GM18867 (cell line): ENCODE measurements around the gene SULF2.

Experiments used
- ATAC-seq: cut with Tn5 transposase; IDR thresholded peaks from one replicate; pipeline ENCODE4 v1.9.1; 2021; ENCODE audit warnings: mild to moderate bottlenecking, moderate library complexity; ENCODE audit not compliant: unreplicated experiment

The SULF2 gene

DNA sequence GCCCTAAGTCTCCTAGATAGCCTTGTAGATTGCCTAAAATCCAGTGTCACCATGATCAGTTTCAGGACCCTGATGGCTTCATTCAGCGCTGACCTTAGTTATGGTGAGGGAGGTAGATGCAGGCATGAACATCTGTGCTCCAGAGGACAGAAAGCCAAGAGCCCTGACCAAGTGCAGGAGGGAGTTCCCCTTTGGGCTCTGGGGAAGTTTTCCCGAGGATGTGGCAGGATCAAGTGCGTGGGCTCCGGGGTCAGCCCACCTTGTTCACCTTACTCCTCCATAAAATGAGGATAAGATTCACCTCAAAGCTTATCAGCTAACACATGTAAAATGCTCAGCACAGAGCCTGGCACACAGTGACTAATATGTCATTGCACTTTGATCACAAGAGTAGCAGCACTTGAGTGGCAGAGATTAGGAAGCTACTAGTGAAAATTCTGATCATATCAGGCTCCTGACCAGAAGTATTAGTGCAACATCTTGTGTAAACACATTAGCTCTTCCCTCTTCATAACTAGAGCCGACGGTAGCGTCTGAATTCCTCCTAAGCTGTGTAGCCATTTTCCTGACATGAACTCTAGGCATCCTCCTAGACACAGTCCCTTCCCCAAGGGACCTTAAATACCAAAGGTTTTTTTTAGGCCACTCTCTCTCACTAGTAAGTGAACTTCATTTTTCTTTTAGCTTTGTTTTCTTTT lies 125.2 kb downstream of the SULF2 start:
- no peak for ATAC-seq

DNA sequence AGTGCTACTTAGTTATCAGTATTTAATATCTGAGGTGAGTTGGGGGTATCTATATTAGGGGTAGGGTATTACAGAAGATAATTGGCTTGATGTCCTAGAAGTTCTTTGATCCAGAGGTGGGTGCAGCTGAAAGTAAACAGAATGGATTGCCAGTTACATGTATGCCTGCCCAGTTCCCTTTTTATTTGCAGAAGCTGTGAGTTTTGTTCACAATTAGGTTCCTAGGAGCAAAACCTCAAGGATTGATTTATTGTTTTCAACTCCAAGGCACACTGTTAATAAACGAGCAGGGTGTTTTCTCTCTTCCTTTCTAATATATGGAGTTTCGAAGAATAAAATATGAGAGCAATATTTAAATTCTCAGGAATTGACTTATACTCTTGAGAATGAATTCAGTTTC lies 129.0 kb downstream of the SULF2 start:
- no peak for ATAC-seq

DNA sequence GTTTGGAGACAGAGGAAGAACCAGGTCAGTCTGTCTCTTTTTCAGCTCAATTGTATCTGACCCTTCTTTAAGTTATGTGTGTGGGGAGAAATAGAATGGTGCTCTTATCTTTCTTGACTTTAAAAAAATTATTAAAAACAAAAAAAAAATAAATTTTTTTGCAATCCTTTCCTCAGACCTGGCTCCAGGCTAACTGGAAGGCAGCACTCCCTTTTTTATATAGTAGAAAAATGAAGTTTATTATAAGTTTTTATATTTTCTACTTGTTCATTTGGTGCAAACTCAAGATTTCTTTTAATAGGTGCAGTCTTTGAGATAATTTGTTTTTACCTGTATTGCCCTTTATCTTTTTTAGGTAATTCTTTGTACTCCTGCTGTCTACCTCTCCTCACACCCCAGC lies 129.6 kb downstream of the SULF2 start:
- no peak for ATAC-seq

DNA sequence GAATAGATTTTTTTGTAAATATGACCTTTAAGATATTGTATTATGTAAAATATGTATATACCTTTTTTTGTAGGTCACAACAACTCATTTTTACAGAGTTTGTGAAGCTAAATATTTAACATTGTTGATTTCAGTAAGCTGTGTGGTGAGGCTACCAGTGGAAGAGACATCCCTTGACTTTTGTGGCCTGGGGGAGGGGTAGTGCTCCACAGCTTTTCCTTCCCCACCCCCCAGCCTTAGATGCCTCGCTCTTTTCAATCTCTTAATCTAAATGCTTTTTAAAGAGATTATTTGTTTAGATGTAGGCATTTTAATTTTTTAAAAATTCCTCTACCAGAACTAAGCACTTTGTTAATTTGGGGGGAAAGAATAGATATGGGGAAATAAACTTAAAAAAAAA lies 130.9 kb downstream of the SULF2 start:
- ATAC-seq, result no peak

DNA sequence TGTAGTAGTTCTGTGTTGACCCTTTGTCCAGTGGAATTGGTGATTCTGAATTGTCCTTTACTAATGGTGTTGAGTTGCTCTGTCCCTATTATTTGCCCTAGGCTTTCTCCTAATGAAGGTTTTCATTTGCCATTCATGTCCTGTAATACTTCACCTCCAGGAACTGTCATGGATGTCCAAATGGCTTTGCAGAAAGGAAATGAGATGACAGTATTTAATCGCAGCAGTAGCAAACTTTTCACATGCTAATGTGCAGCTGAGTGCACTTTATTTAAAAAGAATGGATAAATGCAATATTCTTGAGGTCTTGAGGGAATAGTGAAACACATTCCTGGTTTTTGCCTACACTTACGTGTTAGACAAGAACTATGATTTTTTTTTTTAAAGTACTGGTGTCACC lies 131.4 kb downstream of the SULF2 start:
- no peak for ATAC-seq

DNA sequence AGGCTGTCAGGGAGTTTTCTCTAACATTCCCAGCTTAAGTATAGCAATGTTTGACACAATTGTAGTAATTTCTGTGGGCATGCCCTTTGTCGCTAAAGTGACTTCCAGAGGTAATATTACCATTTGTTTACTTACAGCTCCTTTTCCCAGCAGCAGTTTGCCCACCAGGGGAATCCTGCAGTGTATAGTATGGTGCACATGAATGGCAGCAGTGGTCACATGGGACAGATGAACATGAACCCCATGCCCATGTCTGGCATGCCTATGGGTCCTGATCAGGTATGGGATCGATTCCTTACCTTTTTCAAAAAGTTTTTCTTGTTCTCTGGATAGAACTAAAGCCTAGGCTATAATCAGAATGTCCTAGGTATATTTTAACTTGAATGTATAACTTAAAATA lies 132.5 kb downstream of the SULF2 start:
- no peak for ATAC-seq

DNA sequence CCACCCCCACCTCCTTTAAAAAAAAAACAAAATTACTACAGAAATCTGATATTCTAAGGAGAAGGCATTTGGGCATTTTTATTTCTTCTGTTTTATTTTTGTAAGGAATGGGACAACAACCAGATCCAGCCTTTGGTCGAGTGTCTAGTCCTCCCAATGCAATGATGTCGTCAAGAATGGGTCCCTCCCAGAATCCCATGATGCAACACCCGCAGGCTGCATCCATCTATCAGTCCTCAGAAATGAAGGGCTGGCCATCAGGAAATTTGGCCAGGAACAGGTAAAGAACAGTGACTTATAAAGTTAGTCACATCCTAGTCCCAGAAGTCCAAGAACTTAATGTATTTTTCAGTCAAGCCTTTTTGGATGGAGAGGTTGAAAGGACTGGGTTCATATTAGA lies 133.0 kb downstream of the SULF2 start:
- no peak for ATAC-seq

DNA sequence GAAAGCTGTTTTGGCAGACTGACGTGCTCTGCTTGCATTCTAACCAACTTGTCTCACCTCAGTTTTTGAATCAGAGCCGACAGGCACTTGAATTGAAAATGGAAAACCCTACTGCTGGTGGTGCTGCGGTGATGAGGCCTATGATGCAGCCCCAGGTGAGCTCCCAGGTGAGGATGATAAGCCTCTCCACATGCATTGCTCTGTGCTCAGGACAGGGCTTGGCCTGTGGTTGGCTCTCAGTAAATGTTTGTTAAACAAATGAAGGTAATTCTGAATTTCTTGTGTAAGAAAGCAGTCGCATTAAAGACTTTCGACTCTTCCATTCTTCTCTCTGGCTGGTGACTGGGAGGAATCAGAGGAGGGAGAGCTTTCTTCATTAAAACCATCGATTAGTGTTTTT lies 136.3 kb downstream of the SULF2 start:
- no peak for ATAC-seq

DNA sequence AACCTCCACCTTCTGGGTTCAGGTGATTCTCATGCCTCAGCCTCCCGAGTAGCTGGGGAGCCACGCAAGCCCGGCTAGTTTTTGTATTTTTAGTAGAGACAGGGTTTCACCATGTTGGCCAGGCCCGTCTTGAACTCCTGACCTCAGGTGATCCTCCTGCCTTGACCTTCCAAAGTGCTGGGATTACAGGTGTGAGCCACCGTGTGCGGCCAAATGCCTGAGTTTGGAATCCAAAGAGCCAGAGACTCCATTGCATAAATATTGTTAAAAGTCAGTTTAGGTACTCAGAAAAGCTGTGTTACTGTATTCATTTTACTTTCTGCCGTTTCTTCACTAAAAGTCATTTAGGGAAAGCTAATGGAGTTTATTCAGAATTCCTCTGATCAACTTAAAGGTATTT lies 137.3 kb downstream of the SULF2 start:
- ATAC-seq, result no peak

DNA sequence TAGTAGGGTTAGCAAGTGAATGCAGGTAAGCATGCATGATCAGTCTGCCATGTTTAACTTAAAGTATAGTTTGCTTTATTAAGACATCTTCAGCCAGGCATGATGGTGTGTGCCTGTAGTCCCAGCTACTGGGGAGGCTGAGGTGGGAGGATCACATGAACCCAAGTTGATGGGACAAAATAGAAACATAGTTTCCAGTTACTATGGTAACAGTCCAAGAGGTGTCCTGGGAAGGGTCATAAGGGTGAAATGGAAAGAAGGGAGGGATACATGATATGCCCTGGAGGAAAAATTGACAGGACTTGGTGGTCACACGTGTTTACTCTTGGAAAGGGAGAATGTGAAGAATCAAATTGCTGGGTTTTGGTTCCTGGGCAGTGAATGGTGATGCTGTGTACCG lies 139.6 kb downstream of the SULF2 start:
- no peak for ATAC-seq

DNA sequence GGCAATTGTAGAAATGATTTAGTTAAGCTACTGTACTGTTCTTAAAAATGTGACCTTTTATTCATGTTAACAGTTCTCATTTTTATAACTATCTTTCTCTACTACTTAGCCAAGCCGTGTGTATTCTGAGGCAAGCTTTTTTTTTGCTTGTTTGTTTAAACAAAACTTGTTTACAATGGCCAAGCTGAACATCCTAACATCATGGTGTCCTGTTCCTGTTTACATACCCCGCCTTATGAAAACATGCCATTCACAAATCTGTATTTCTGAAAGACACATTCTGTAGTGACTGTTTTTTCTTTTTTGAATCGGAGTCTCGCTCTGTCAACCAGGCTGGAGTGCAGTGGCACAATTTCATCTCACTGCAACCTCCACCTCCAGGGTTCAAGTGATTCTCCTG lies 142.7 kb downstream of the SULF2 start:
- no peak for ATAC-seq

DNA sequence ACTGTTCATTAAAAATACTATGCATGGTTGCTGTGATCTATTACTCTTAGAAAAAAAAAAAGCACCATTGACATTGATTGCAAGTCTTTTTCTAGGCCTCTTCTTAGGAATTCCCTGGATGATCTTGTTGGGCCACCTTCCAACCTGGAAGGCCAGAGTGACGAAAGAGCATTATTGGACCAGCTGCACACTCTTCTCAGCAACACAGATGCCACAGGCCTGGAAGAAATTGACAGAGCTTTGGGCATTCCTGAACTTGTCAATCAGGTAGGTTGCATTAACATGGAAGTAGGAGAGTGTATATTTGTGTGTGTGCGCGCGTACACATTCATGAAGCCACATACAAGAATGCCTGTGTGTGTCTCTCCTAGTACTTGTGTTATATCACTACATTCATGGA lies 143.2 kb downstream of the SULF2 start:
- no peak for ATAC-seq

DNA sequence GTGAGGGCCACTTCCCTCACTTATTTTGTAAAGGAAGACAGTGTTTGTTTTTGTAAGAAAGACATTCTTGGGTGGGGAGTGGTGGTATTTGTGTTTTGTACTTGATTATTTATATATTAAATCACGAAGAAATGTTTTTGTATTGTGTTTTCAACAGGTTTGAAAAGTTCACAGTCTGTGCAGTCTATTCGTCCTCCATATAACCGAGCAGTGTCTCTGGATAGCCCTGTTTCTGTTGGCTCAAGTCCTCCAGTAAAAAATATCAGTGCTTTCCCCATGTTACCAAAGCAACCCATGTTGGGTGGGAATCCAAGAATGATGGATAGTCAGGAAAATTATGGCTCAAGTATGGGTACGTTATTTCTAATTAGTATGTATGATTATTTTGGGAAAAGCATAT lies 146.4 kb downstream of the SULF2 start:
- ATAC-seq, result no peak

DNA sequence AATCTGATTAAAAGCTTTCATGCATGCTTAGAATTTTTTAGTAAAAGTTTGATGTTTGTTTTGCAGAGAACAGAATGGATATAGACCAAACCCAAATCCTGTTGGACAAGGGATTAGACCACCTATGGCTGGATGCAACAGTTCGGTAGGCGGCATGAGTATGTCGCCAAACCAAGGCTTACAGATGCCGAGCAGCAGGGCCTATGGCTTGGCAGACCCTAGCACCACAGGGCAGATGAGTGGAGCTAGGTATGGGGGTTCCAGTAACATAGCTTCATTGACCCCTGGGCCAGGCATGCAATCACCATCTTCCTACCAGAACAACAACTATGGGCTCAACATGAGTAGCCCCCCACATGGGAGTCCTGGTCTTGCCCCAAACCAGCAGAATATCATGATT lies 150.0 kb downstream of the SULF2 start:
- no peak for ATAC-seq

DNA sequence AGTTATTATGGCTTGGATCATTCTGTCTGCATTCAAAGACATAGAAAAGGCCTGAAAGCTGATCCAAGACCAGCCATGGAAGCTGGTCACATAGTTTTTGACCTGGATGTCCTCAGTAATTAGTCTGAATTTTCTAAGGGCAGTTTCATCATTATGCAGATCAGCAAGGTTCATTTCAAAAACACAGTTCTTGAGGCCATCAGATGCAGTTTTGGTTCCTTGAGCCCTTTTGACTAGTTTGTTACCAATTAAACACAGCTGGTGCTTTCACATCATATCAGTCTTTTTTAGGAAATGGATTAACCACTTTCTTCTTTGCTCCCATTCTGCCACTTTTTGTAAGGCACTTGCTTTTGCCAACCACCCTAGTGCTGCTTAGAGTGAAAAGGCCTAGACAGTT lies 154.2 kb downstream of the SULF2 start:
- ATAC-seq, result no peak

DNA sequence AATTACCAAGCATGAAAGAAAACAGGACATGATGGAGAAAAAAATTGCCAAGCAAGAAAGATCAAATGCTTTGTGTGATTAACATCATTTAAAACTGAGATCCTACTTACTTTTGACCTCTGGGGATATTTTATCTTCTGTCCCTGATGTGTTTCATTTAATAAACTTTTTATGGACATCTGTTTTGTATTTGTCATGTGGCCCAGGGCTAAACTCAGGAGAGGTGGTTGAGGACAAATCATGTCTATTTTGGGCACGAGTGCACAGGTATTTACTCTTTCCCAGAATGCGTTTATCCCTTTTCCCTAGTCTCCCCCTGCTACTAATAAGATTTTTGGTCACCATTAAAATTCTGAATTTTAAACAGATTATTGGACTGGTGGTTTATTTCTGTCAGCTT lies 155.4 kb downstream of the SULF2 start:
- no peak for ATAC-seq

DNA sequence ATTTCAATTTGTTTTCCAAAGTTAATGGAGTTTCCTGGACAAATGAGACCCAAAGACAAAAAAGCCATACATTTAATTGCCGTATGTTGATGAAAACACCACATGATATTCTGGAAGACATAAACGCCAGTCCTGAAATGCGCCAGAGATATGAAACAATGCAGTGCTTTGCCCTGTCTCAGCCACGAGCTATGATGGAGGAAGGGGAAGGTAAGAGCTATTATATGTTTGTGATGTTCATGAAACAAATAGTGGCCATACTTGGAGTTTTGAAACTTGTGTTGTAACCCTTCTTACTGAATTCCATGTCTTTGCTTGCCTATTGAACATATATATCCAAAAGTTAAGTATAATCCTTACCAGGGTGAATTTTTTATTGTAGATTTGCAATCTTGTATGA lies 157.7 kb downstream of the SULF2 start:
- ATAC-seq, result no peak

DNA sequence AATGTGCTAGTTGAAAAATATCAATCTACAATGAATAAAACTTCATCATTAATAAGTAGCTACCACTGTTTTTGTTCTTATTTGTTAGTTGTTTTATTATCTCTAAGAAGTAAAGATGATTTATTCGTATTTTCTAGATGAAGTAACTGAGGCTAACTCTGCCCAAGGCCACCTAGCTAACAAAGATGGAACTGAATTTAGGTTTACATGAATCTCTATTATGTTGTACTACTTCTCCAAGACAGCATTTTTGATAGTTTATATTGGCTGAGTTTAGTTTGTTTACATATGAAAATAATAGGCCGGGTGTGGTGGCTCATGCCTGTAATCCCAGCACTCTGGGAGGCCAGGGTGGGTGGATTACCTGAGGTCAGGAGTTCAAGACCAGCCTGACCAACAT lies 162.1 kb downstream of the SULF2 start:
- ATAC-seq, result no peak

DNA sequence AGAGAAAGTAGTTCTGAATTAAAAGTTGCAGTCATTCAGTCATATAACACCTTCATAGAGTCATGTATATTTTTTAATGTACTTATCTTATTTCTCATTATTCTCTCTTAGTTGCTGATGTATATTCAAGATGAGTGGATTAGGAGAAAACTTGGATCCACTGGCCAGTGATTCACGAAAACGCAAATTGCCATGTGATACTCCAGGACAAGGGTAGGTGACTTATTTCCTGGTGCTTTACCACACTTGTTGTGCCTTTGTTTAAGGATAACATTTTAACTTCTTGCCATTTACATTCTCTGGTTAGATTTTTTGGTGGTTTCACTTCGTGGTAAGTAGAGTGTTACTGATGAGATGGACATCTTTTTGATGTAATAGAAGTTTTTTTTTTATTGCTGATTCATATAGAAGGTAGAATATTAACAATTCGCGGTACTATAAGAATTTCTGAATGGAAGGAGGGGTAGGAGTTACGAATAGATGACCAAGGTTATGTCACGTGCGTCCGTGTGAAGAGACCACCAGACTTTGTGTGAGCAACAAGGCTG lies 163.1 kb downstream of the SULF2 start:
- ATAC-seq, result no peak

DNA sequence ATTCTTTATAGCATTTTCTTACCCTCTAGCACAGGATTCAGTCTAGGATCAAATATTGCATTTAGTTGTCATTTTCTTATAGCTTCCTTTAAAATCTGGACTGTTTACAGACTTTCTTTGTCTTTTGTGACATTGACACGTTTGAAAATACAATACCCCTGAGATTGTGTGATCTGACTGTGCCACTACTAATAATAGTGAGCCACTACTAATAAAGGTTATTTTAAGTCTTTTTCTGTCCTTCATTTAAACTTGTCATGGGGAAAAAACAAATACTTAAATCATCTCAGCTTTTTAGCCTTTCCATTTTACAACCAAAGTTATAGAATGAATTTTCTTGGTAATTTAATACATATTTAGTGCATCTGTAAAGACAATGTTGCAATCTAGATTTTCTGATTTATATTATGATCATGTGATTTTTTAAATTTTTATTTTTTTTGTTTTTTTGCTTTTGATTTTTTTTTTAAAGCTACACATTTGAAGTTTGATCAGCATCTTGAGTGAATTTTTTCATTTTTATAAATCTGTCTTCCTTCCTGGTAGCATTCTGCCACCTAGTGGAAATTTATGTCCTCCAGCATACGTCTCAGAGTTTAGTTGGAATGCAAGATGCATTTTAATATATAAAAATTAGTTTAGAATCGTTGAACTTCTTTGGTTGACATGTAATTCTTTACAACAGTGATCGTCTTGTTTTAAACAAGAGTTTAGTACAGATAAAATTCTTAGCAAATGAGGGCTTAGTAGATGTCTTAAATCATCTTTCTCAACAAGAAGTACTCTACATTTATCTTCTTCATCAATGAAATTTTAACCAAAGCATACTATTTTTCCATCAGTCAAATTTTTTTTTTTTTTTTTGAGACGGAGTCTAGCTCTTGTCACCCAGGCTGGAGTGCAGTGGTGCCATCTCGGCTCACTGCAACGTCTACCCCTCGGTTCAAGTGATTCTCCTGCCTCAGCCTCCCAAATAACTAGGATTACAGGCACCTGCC lies 164.2 kb downstream of the SULF2 start:
- ATAC-seq, result no peak

DNA sequence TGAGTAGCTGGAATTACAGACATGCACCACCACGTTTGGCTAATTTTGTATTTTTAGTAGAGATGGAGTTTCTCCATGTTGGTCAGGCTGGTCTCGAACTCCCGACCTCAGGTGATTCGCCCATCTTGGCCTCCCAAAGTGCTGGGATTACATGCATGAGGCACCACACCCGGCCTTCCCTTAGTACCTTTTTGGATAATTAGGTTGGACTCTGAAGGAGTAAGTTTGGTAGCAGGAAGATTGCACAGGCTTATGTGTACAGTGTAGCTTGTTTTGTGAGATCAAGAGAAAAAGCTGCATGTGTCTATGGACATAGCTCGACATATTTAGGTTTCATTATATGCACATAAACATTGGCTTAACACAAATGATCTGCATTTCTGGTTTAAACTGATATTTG lies 166.8 kb downstream of the SULF2 start:
- no peak for ATAC-seq

DNA sequence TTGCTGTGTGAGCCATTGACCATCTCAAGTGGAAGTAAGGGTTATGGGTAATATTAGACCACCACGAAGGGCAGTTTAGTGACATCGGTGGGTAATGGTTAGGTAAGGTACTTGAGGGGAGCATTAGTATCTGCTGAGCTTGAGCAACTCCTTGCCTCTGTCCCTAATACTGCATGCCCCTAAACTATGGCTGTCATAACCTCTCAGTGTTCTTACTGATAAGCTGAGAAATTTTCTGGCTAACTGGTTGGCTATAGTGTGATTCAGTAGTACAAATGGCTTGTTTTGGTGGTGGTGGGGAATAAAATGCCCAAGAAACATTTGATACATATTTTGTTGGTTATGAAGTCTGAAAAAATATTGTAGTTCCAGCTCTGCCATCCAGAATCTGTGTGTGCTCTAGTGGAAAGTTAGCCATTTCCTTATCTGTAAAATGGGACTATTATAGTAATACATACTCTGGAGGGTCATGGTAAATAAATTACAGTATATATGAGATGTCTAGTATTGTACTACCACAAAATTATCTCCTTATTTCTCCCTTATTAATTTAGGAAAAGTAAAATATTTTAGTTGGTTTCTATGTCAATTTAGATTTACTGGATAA lies 170.5 kb downstream of the SULF2 start:
- ATAC-seq, result no peak
